GM18520 (cell line): ENCODE measurements around the gene PTCH1.

Source experiments
- ATAC-seq: cut with Tn5 transposase; IDR thresholded peaks from one replicate; pipeline ENCODE4 v1.9.1; 2021; ENCODE audit not compliant: unreplicated experiment

The PTCH1 gene

GRCh38 chr9:95409650-95410426 is 106.9 kb downstream of the PTCH1 start:
- ATAC-seq, result no peak

- ATAC-seq, result no peak
Observed at GRCh38 chr9:95407524-95407923, 109.2 kb downstream of the PTCH1 start.

- ATAC-seq, result no peak
Observed at GRCh38 chr9:95406121-95406520, 110.7 kb downstream of the PTCH1 start.

DNA sequence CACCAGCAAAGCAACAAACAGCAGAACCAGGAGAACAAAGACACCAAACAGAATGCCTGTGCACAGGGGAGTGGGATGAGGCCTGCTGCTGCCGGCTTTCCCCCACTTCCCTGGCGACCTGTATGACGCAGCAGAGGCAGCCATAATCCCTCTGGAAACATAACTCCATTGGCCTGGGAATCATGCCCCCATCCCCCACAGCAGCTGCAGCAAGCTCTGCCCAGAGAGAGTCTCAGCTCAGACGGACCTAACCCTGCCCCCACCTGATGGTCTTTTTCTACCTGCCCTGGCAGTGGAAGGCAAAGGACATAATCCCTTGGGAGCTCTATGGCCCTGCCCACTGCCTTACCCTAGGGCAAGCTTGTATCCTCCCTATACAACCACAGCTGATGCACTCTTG is 117.5 kb downstream of the PTCH1 start:
- no peak for ATAC-seq
